ENCODE data around the gene POLR2L. TPM values are rescaled to one million over a fixed set of nuclear protein-coding genes. Genes with fewer than 3 reads are reported as not detected.

The POLR2L gene
- total RNA-seq, 4 donors from 2014 or later = 10.5 to 81.5 (median 42.8) TPM

GRCh38 chr11:852762-853161 is 10.4 kb upstream of the POLR2L start:
- intact Hi-C loops (cut with DNase I; ENCODE audit: low total_unique reads) = no loop called here
- DNase-seq = no peak
- Histone ChIP-seq H3K9me3 (no peaks in the 10 kb centered on the region), H3K27me3 (no peaks in the 10 kb centered on the region), H3K27ac (no peak overlapping the region), H3K4me3 (no peak overlapping the region), H3K36me3 (no peaks in the 10 kb centered on the region), H3K4me1 (peaks cover 10 to 24% of the 10 kb centered on the region in 2 donors)
- TF ChIP-seq POLR2A (IDR thresholded peaks at IDR 0.05) (no peak), CTCF (IDR thresholded peaks at IDR 0.05) (no peak)

GRCh38 chr11:850775-851763 is 8.7 kb upstream of the POLR2L start:
- Histone ChIP-seq H3K36me3 (no peaks in the 10 kb centered on the region), H3K27me3 (no peaks in the 10 kb centered on the region), H3K4me3 (no peak overlapping the region), H3K9me3 (no peaks in the 10 kb centered on the region), H3K4me1 (peaks cover 10 to 24% of the 10 kb centered on the region in 2 donors), H3K27ac (no peak overlapping the region)
- no peak for DNase-seq
- TF ChIP-seq CTCF (IDR thresholded peaks at IDR 0.05) = peak in 1 of 4 experiments; percentile 3
- no peak for TF ChIP-seq POLR2A (IDR thresholded peaks at IDR 0.05)
- intact Hi-C loops (cut with DNase I; ENCODE audit: low total_unique reads) = no loop called here

- peak overlapping the region; percentile 27 to 30 for H3K4me3 ChIP-seq
- DNase-seq = no peak
- no peaks in the 10 kb centered on the region for H3K36me3 ChIP-seq
- H3K27ac ChIP-seq = peak overlapping the region; percentile 51 to 53
- no peaks in the 10 kb centered on the region for H3K9me3 ChIP-seq
- H3K4me1 ChIP-seq = peaks cover 10 to 32% of the 10 kb centered on the region in 2 donors
- intact Hi-C loops (cut with DNase I; ENCODE audit: low total_unique reads) = no loop called here
- TF ChIP-seq CTCF (IDR thresholded peaks at IDR 0.05) (no peak), POLR2A (IDR thresholded peaks at IDR 0.05) (no peak)
- H3K27me3 ChIP-seq = no peaks in the 10 kb centered on the region
These were observed 7.8 kb upstream of the POLR2L start for GRCh38 chr11:849951-850774.

GRCh38 chr11:849104-849824 is 6.9 kb upstream of the POLR2L start:
- Histone ChIP-seq H3K27ac (peak overlapping the region; percentile 51 to 69), H3K27me3 (no peaks in the 10 kb centered on the region), H3K36me3 (no peaks in the 10 kb centered on the region), H3K4me3 (peak overlapping the region; percentile 30 to 40), H3K4me1 (peaks cover 10 to 36% of the 10 kb centered on the region in 2 donors), H3K9me3 (no peaks in the 10 kb centered on the region)
- DNase-seq = peak in 1 of 2 donors; percentile 66
- TF ChIP-seq POLR2A (IDR thresholded peaks at IDR 0.05) (no peak), CTCF (IDR thresholded peaks at IDR 0.05) (no peak)
- intact Hi-C loops (cut with DNase I; ENCODE audit: low total_unique reads) = no loop called here

Data from uterus (tissue), 4 donors.